T-helper 1 cell (primary cell): Measurements from ENCODE around the gene TAGLN2.

Source experiments
- DNase-seq, 5 donors: peaks; one replicate each; pipeline ENCODE4 v3.0.0-alpha.2; 2012 to 2020

The TAGLN2 gene

DNA sequence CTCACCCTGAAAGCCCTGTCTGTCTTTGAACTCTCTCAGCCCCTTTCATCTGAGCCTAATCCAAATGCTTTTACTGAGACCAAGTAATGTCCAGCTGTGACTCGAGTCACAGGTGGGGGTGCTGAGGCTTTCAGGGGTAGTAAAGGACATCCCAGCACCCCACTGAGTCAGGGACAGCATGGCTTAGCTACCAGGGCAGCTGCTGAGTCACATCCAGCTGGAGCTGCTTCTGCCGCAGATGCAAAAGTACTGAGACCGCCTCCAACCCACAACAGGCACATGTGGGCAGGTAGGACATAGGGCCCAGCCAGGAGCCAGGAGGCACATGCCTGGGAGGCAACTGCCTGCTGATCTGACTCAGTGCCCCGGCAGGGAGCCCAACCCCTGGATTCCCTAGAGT lies 56.1 kb downstream of the TAGLN2 start:
- no peak for DNase-seq

DNA sequence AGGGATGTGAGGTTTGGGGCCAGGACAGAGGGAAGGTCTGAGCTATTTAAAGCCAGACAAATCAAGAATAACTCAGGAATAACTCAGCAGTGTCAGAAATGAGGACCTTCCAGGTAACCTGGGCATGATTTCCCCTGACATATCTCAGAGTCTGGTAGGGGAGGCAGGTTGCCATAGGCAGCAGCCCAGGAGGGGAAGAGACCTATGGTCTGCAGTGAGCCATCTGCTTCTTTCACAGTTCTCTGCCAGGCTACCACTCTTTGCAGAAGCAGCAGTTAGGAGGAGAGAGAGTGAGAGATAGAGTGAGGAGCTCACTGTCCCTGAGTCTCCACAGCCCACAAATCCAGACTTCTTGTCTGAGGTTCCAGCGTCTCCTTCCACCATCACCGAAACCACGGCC lies 56.5 kb downstream of the TAGLN2 start:
- DNase-seq, result no peak
